Endothelial cell of umbilical vein (primary cell): Measurements from ENCODE around the gene TMEM81. TPM values are rescaled to one million over a fixed set of nuclear protein-coding genes. Genes with fewer than 3 reads are reported as not detected.

Experiments
- Bru-seq: library from RNA; stranded (reverse); fragments of 400-500 nt; gene quantifications from one replicate; lab custom pipeline; 2021; lab: Mats Ljungman, UMichigan
- BruChase-seq, 2 experiments: library from RNA; stranded (reverse); fragments of 400-500 nt; gene quantifications; one replicate each; lab custom pipeline; 2021; lab: Mats Ljungman, UMichigan
- BruUV-seq: library from RNA; stranded (reverse); fragments of 400-500 nt; replicated peaks from 2 replicates; lab custom pipeline; 2021; lab: Mats Ljungman, UMichigan
- CTCF ChIA-PET: fragments of 300-600, 350-600 bp; sonication (Branson Sonifier 250); formaldehyde crosslinking; loops from one replicate; lab custom pipeline; 2021; ENCODE audit warnings: antibody characterized with exemption, inconsistent platforms; lab: Charles Lee
- POLR2A ChIA-PET: fragments of 300-600, 350-600 bp; sonication (Branson Sonifier 250); formaldehyde crosslinking; loops from one replicate; lab custom pipeline; 2021; ENCODE audit warnings: antibody characterized with exemption, inconsistent platforms; lab: Charles Lee
- DNase-seq: peaks from one replicate; pipeline ENCODE4 v3.0.0-alpha.2; 2011; ENCODE audit warnings: low read depth, low spot score
- FAIRE-seq: peaks from 2 replicates; lab custom pipeline; 2011; peaks lifted over from hg19 to GRCh38; lab: Jason Lieb, UNC
- H2AFZ ChIP-seq: 2 replicates; pipeline ENCODE4 v1.6.0; 2012; ENCODE audit warnings: low read depth, low read length, control low read depth, inconsistent platforms
- H3K27ac ChIP-seq: 2 replicates; pipeline ENCODE4 v1.5.1; 2011; ENCODE audit warnings: low read depth, mild to moderate bottlenecking, control low read depth, low read length, moderate library complexity; ENCODE audit not compliant: insufficient read depth
- H3K27me3 ChIP-seq, 2 experiments: 2 replicates each; pipeline versions ENCODE4 v1.6.0 to v1.6.1; 2011; ENCODE audit warnings: low read length in 2 of 2, mixed read lengths in 1 of 2; ENCODE audit not compliant: control insufficient read depth in 2 of 2, insufficient read depth in 2 of 2
- H3K36me3 ChIP-seq, 2 experiments: 2 replicates in 1 of 2; 3 replicates in 1 of 2; pipeline ENCODE4 v1.5.1; 2011; ENCODE audit warnings: low read length in 2 of 2, mild to moderate bottlenecking in 1 of 2, moderate library complexity in 1 of 2; ENCODE audit not compliant: control insufficient read depth in 2 of 2, insufficient read depth in 2 of 2; ENCODE audit errors: extremely low read depth in 1 of 2
- H3K4me1 ChIP-seq: 3 replicates; pipeline ENCODE4 v1.5.1; 2011; ENCODE audit warnings: mild to moderate bottlenecking, low read length; ENCODE audit not compliant: control insufficient read depth, insufficient read depth; ENCODE audit errors: extremely low read depth
- H3K4me2 ChIP-seq: 2 replicates; pipeline ENCODE4 v1.6.1; 2011; ENCODE audit warnings: low read length, control low read depth, mixed read lengths; ENCODE audit not compliant: insufficient read depth
- H3K4me3 ChIP-seq, 3 experiments: fragments of 200-600 bp in 1 of 3; sonication (generic), shearing (Covaris generic) in 1 of 3; replicated peaks in 1 of 3; 2 replicates each; pipeline ENCODE4 v1.5.1; 2011 to 2016; ENCODE audit warnings: control low read depth in 3 of 3, low read length in 3 of 3, mild to moderate bottlenecking in 2 of 3, inconsistent platforms in 1 of 3, low read depth in 1 of 3, moderate library complexity in 1 of 3; ENCODE audit not compliant: insufficient read depth in 1 of 3
- H3K79me2 ChIP-seq: 2 replicates; pipeline ENCODE4 v1.6.0; 2012; ENCODE audit warnings: low read length, inconsistent platforms; ENCODE audit not compliant: control insufficient read depth, insufficient read depth
- H3K9ac ChIP-seq: replicated peaks from 2 replicates; pipeline ENCODE3; 2011; ENCODE audit warnings: low read length, control low read depth; ENCODE audit not compliant: insufficient read depth; ENCODE audit errors: extremely low read depth
- H3K9me1 ChIP-seq: replicated peaks from 3 replicates; pipeline ENCODE4 v1.6.0; 2011; ENCODE audit warnings: mild to moderate bottlenecking, low read length; ENCODE audit not compliant: control insufficient read depth, insufficient read depth; ENCODE audit errors: extremely low read depth
- H3K9me3 ChIP-seq: replicated peaks from 2 replicates; pipeline ENCODE4 v1.5.1; 2012; ENCODE audit warnings: low read length, inconsistent platforms; ENCODE audit not compliant: control insufficient read depth, insufficient read depth
- H4K20me1 ChIP-seq: replicated peaks from 2 replicates; pipeline ENCODE3; 2011; ENCODE audit warnings: mild to moderate bottlenecking, low read length; ENCODE audit not compliant: control insufficient read depth, insufficient read depth; ENCODE audit errors: extremely low read depth
- EZH2 ChIP-seq: IDR thresholded peaks from 2 replicates; pipeline ENCODE4 v1.6.1; 2012; ENCODE audit warnings: borderline replicate concordance, low read depth, mild to moderate bottlenecking, moderate library complexity, low read length, inconsistent platforms; ENCODE audit not compliant: severe bottlenecking
- FOS ChIP-seq: IDR thresholded peaks from 2 replicates; pipeline ENCODE4 v1.6.1; 2011; ENCODE audit warnings: mild to moderate bottlenecking, low read length, moderate library complexity, borderline replicate concordance; ENCODE audit not compliant: insufficient read depth
- GATA2 ChIP-seq: IDR thresholded peaks from 2 replicates; pipeline ENCODE4 v1.7.0; 2011; ENCODE audit warnings: low read depth, mild to moderate bottlenecking, moderate library complexity, mixed read lengths, low read length; ENCODE audit not compliant: insufficient read length, insufficient read depth
- JUN ChIP-seq: IDR thresholded peaks from 2 replicates; pipeline ENCODE4 v1.6.1; 2011; ENCODE audit warnings: borderline replicate concordance, low read depth; ENCODE audit not compliant: insufficient read length, insufficient read depth
- MYC ChIP-seq: IDR thresholded peaks from one replicate; pipeline ENCODE4 v1.6.1; 2011; ENCODE audit warnings: mild to moderate bottlenecking, low read depth, low read length
- POLR2A ChIP-seq: IDR thresholded peaks from 2 replicates; pipeline ENCODE4 v1.6.1; 2012; ENCODE audit warnings: low read depth, mild to moderate bottlenecking, control low read depth, low read length
- POLR2AphosphoS5 ChIP-seq: IDR thresholded peaks from 2 replicates; pipeline ENCODE4 v1.6.1; 2012; ENCODE audit warnings: low read depth, mild to moderate bottlenecking, control low read depth, low read length, moderate library complexity; ENCODE audit not compliant: insufficient read depth
- dilution Hi-C: fragments of 300-500 bp; cut with MboI; formaldehyde crosslinking; loops from one replicate; pipeline ENCODE4 v1.15.0; 2019; ENCODE audit warnings: low sequenced_read_pairs; ENCODE audit not compliant: extremely low pct_ligation_motif_present
- intact Hi-C: fragments of 100-400 bp; cut with micrococcal nuclease; formaldehyde crosslinking; loops from one replicate; pipeline ENCODE4 v1.10.0; 2022
- long read RNA-seq: library from polyadenylated mRNA; stranded (forward); transcript quantifications from one replicate; pipeline ENCODE4 v2.0.0, GENCODE V29; 2021
- polyA minus RNA-seq, 3 experiments: library from RNA; depleted of rRNA, polyadenylated mRNA; stranded (reverse); fragments of >200 nt; gene quantifications; 1 replicate in 1 of 3; 2 replicates in 2 of 3; pipeline ENCODE4 v1.2.3, GENCODE V29; 2011
- polyA plus RNA-seq, 4 experiments: library from polyadenylated mRNA; depleted of rRNA in 3 of 4; stranded (reverse) in 3 of 4; unstranded in 1 of 4; fragments of >200 nt; gene quantifications; 2 replicates each; pipeline versions ENCODE4 v1.2.1 to v1.2.3, GENCODE V29; 2011 to 2012; ENCODE audit warnings: missing spikeins in 1 of 4
- total RNA-seq: library from RNA; stranded (reverse); gene quantifications from 2 replicates; pipeline ENCODE4 v1.2.3, GENCODE V29; 2021
- TF ChIP-seq, protein P1 (sequence below), 2 donors: IDR thresholded peaks; 1 replicate in 1 of 2; 2 replicates in 1 of 2; pipeline ENCODE4 v1.5.1; 2011; ENCODE audit warnings: low read length in 2 of 2, mild to moderate bottlenecking in 2 of 2, moderate library complexity in 2 of 2, control low read depth in 1 of 2, inconsistent platforms in 1 of 2, low read depth in 1 of 2; ENCODE audit not compliant: insufficient read depth in 1 of 2; ENCODE audit errors: extremely low read depth in 1 of 2
- TF ChIP-seq, protein P2 (sequence below): IDR thresholded peaks from 2 replicates; pipeline ENCODE4 v1.6.1; 2011; ENCODE audit not compliant: insufficient read depth, insufficient read length

Gene TMEM81
- total RNA-seq: 2.9 TPM in 2 replicates
- polyA plus RNA-seq: 1.2 and 1.5 TPM in 2 replicates
- 1.5 and 1.7 TPM in 2 replicates for polyA plus RNA-seq (2011; cell fraction: cytosol; rRNA removed)
- 1.9 and 2.3 TPM in 2 replicates for polyA plus RNA-seq (2011; cell fraction: nucleus; rRNA removed)
- 1.9 and 2.1 TPM in 2 replicates for polyA plus RNA-seq (2012)
- 3.8 and 4.5 TPM in 2 replicates for polyA minus RNA-seq
- 0.72 TPM for polyA minus RNA-seq (2011; cell fraction: cytosol; rRNA and poly(A)+ RNA removed)
- polyA minus RNA-seq (2011; cell fraction: nucleus; rRNA and poly(A)+ RNA removed): 1.4 and 2.2 TPM in 2 replicates
- Bru-seq, nascent RNA: percentile 62 among the genes with signal in this experiment
- percentile 95 among the genes with signal in this experiment for BruChase-seq, experiment 1, labeled RNA remaining after a 6-hour chase
- percentile 82 among the genes with signal in this experiment for BruChase-seq, experiment 2, labeled RNA remaining after a 2-hour chase
- long read RNA-seq, partial matches to known transcripts: 0 of 1 reads
- long read RNA-seq, other reads (novel, unspliced or antisense): 0 of 1 reads

DNA sequence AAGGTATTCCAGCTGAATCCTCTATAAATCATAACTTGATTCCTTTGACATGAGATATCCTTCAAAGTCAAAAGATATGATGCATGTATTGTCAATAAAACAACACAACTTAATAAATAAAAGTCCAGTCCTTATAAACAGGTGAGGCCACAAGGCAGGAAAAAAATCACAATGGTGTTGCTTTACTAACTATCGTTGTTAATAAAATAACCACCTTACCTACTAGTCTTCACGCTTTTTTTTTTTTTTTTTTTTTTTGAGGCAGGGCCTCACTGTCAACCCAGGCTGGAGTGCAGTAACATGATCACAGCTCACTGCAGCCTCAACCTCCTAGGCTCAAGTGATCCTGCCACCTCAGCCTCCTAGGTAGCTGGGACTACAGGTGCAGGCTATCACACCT is at the start of gene TMEM81:
Gene TMEM81, minus strand, starts transcription at position 101 of the 400 bp plus-strand sequence. CDS start 140 bp downstream, outside the sequence.
- Histone ChIP-seq H3K36me3 (peaks cover 5 to 6% of the 10 kb centered on the region in 2 experiments), H3K79me2 (no peaks in the 10 kb centered on the region), H3K27me3 (no peaks in the 10 kb centered on the region), H3K9ac (no peak within 1 kb of the TSS), H3K9me1 (no peaks in the 10 kb centered on the region), H3K4me2 (no peak within 1 kb of the TSS), H3K27ac (no peak within 1 kb of the TSS), H3K4me1 (no peaks in the 10 kb centered on the region), H3K9me3 (no peaks in the 10 kb centered on the region), H2AFZ (no peak within 1 kb of the TSS), H3K4me3 (no peak within 1 kb of the TSS), H4K20me1 (no peaks in the 10 kb centered on the region)
- ChIA-PET POLR2A (no interaction called here), CTCF (interaction anchor here (3.1 kb wide), 1 partner anchor 23 kb away, joined by 21 read pairs; no protein-coding TSS in a partner anchor)
- dilution Hi-C loops: no loop called here
- FAIRE-seq: no peak
- TF ChIP-seq, protein P1, sequence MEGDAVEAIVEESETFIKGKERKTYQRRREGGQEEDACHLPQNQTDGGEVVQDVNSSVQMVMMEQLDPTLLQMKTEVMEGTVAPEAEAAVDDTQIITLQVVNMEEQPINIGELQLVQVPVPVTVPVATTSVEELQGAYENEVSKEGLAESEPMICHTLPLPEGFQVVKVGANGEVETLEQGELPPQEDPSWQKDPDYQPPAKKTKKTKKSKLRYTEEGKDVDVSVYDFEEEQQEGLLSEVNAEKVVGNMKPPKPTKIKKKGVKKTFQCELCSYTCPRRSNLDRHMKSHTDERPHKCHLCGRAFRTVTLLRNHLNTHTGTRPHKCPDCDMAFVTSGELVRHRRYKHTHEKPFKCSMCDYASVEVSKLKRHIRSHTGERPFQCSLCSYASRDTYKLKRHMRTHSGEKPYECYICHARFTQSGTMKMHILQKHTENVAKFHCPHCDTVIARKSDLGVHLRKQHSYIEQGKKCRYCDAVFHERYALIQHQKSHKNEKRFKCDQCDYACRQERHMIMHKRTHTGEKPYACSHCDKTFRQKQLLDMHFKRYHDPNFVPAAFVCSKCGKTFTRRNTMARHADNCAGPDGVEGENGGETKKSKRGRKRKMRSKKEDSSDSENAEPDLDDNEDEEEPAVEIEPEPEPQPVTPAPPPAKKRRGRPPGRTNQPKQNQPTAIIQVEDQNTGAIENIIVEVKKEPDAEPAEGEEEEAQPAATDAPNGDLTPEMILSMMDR (IDR thresholded peaks at IDR 0.05; ENCODE audit: extremely low read depth in 1 of 2, insufficient read depth in 1 of 2, low read depth in 1 of 2, low read length in 2 of 2): no peak
- TF ChIP-seq GATA2 (no peak), FOS (no peak), MYC (no peak), POLR2A (no peak), POLR2AphosphoS5 (no peak), JUN (no peak), EZH2 (no peak)
- TF ChIP-seq, protein P2, sequence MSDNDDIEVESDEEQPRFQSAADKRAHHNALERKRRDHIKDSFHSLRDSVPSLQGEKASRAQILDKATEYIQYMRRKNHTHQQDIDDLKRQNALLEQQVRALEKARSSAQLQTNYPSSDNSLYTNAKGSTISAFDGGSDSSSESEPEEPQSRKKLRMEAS: no peak
- DNase-seq: no peak
- intact Hi-C loops: no loop called here
- BruUV-seq: no TSS peak
